HFFc6 (cell line): ENCODE results near the gene SIPA1L3. TPM values are rescaled to one million over a fixed set of nuclear protein-coding genes. Genes with fewer than 3 reads are reported as not detected.

Experiments used
- DNase-seq: peaks from one replicate; pipeline ENCODE4 v3.0.0-alpha.2; 2018
- H3K27ac Mint-ChIP-seq: 2 replicates; pipeline ENCODE4 v1.8.0; 2020; ENCODE audit warnings: mild to moderate bottlenecking, mixed read lengths
- H3K27me3 Mint-ChIP-seq: 2 replicates; pipeline ENCODE4 v1.8.0; 2021; ENCODE audit warnings: mild to moderate bottlenecking, moderate library complexity, mixed read lengths; ENCODE audit not compliant: insufficient read depth
- H3K36me3 Mint-ChIP-seq: 2 replicates; pipeline ENCODE4 v1.8.0; 2021; ENCODE audit warnings: low read depth, mixed read lengths
- H3K4me1 Mint-ChIP-seq: 2 replicates; pipeline ENCODE4 v1.8.0; 2020; ENCODE audit warnings: low read depth, mixed read lengths
- H3K4me3 Mint-ChIP-seq: 2 replicates; pipeline ENCODE4 v1.8.0; 2020; ENCODE audit warnings: mild to moderate bottlenecking, moderate library complexity, mixed read lengths
- H3K9me3 Mint-ChIP-seq: 2 replicates; pipeline ENCODE4 v1.8.0; 2020; ENCODE audit warnings: mild to moderate bottlenecking, mixed read lengths
- total RNA-seq, 6 experiments: library from RNA; stranded (reverse); fragmentation: NEBNext Ultra II Directional; extraction: Animal tissue kit (Norgen Biotek cat#: 25700); gene quantifications; 2 replicates in 1 of 6; 3 replicates in 5 of 6; pipeline ENCODE4 v1.2.3, GENCODE V29; 2021
- TF ChIP-seq, protein P1 (sequence below): fragments of 200-600 bp; sonication (generic); IDR thresholded peaks from 2 replicates; pipeline ENCODE4 v1.5.0; 2021; ENCODE audit warnings: antibody characterized with exemption, mild to moderate bottlenecking

Gene SIPA1L3
- total RNA-seq, 6 experiments from 2014 or later: 34.0 to 46.7 (median 41.8) TPM

- Mint-ChIP-seq H3K27me3 (peaks cover 3% of the 10 kb centered on the region), H3K36me3 (peaks cover 30% of the 10 kb centered on the region), H3K4me1 (no peaks in the 10 kb centered on the region), H3K27ac (no peak overlapping the region), H3K4me3 (no peak overlapping the region), H3K9me3 (no peaks in the 10 kb centered on the region)
- DNase-seq: no peak
- TF ChIP-seq, protein P1, sequence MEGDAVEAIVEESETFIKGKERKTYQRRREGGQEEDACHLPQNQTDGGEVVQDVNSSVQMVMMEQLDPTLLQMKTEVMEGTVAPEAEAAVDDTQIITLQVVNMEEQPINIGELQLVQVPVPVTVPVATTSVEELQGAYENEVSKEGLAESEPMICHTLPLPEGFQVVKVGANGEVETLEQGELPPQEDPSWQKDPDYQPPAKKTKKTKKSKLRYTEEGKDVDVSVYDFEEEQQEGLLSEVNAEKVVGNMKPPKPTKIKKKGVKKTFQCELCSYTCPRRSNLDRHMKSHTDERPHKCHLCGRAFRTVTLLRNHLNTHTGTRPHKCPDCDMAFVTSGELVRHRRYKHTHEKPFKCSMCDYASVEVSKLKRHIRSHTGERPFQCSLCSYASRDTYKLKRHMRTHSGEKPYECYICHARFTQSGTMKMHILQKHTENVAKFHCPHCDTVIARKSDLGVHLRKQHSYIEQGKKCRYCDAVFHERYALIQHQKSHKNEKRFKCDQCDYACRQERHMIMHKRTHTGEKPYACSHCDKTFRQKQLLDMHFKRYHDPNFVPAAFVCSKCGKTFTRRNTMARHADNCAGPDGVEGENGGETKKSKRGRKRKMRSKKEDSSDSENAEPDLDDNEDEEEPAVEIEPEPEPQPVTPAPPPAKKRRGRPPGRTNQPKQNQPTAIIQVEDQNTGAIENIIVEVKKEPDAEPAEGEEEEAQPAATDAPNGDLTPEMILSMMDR: no peak
Measured at GRCh38 chr19:38197937-38198704, 291.1 kb downstream of the SIPA1L3 start.

- H3K27me3 Mint-ChIP-seq: peaks cover 3% of the 10 kb centered on the region
- no peak for DNase-seq
- H3K36me3 Mint-ChIP-seq: peaks cover 30% of the 10 kb centered on the region
- H3K27ac Mint-ChIP-seq: no peak overlapping the region
- no peaks in the 10 kb centered on the region for H3K4me1 Mint-ChIP-seq
- no peak overlapping the region for H3K4me3 Mint-ChIP-seq
- no peaks in the 10 kb centered on the region for H3K9me3 Mint-ChIP-seq
- TF ChIP-seq, protein P1: no peak
Measured at GRCh38 chr19:38199340-38199739, 292.3 kb downstream of the SIPA1L3 start.

- no peaks in the 10 kb centered on the region for H3K4me1 Mint-ChIP-seq
- no peaks in the 10 kb centered on the region for H3K9me3 Mint-ChIP-seq
- TF ChIP-seq, protein P1: no peak
- H3K27me3 Mint-ChIP-seq: no peaks in the 10 kb centered on the region; the same call in 1 of the 2 replicates
- H3K27ac Mint-ChIP-seq: no peak overlapping the region
- H3K4me3 Mint-ChIP-seq: no peak overlapping the region
- peaks cover 14% of the 10 kb centered on the region for H3K36me3 Mint-ChIP-seq
- DNase-seq: no peak
Measured at GRCh38 chr19:38201731-38202130, 294.7 kb downstream of the SIPA1L3 start.

DNA sequence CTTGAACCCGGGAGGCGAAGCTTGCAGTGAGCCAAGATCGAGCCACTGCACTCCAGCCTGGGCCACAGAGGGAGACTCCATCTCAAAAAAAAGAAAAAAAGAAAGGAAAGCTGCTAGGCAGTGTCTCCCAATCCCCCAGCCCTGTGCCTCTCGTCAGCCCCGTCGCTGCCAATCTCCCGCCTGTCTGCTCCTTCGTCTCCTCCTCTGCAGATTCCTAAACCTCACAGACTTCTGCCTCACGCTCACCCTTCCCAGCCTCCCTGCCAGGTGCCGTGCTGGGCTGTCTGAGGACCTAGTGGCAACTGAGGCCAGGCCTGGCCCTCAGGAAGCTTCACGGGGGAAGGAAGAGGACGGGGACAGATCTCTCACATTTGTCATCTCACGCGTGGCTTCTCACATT is 295.5 kb downstream of the SIPA1L3 start:
- Mint-ChIP-seq H3K4me1 (no peaks in the 10 kb centered on the region), H3K36me3 (peaks cover 11% of the 10 kb centered on the region), H3K4me3 (no peak overlapping the region), H3K27ac (no peak overlapping the region), H3K27me3 (no peaks in the 10 kb centered on the region; the same call in 1 of the 2 replicates), H3K9me3 (no peaks in the 10 kb centered on the region)
- no peak for DNase-seq
- TF ChIP-seq, protein P1: no peak

GRCh38 chr19:38203197-38203596 is 296.2 kb downstream of the SIPA1L3 start:
- H3K9me3 Mint-ChIP-seq: no peaks in the 10 kb centered on the region
- TF ChIP-seq, protein P1: no peak
- H3K4me1 Mint-ChIP-seq: no peaks in the 10 kb centered on the region
- H3K27ac Mint-ChIP-seq: no peak overlapping the region
- H3K4me3 Mint-ChIP-seq: no peak overlapping the region
- H3K27me3 Mint-ChIP-seq: no peaks in the 10 kb centered on the region
- DNase-seq: no peak
- peaks cover 12% of the 10 kb centered on the region for H3K36me3 Mint-ChIP-seq
